ENCODE data around the gene MPO. TPM values are rescaled to one million over a fixed set of nuclear protein-coding genes. Genes with fewer than 3 reads are reported as not detected.

The MPO gene
- total and polyA plus RNA-seq, 2 donors (not counting 3 experiments of a cell fraction or from before 2014, with no cell fraction given): not detected

DNA sequence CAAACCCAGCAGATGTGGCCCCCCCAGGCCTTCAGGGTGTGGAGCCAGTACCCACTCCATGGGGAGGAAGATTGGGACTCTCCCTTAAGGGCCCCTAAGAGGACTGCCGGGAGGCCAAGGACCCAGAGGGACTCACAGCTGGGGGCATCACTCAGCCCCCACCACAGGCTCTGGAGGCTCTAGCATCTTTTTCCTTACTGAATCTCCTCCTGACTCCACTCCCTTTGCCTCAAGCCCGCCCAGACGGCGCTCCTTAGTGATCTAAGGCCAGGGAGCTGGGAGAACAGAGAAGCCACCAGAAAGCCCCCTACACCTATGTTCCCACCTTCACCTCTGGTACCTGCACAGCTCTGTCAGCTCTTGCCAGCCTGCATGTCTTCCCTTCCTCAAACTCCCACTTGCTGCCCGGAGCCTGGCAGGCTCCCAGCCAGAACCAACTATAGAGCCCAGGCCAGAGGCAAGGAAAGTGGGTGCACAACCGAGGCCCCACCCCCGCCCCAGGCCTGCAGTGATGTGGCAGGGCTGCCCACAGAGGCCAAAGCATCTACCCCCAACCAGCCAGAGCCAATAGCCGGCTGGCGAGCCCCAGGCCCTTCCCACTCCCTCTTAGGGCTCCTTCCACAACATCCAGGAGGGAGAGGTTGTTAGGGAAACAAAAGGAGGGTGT is 22.3 kb upstream of the MPO start:
- dilution Hi-C loops (cut with MboI; ENCODE audit: extremely low pct_ligation_motif_present, low sequenced_read_pairs): no loop called here
- no peak for TF ChIP-seq MYC (IDR thresholded peaks at IDR 0.05; ENCODE audit: low read depth, low read length)
- no peak for TF ChIP-seq EZH2 (IDR thresholded peaks at IDR 0.05; ENCODE audit: borderline replicate concordance, low read depth, low read length, severe bottlenecking)
- TF ChIP-seq POLR2AphosphoS5 (IDR thresholded peaks at IDR 0.05; ENCODE audit: insufficient read depth, low read depth, low read length): no peak
- no peak for TF ChIP-seq POLR2A (IDR thresholded peaks at IDR 0.05; ENCODE audit: low read depth, low read length)
- no peak for TF ChIP-seq FOS (IDR thresholded peaks at IDR 0.05; ENCODE audit: borderline replicate concordance, insufficient read depth, low read length)
- TF ChIP-seq JUN (IDR thresholded peaks at IDR 0.05; ENCODE audit: borderline replicate concordance, insufficient read depth, insufficient read length, low read depth): no peak
- TF ChIP-seq GATA2 (IDR thresholded peaks at IDR 0.05; ENCODE audit: insufficient read depth, insufficient read length, low read depth, low read length): no peak
- TF ChIP-seq, protein P1, sequence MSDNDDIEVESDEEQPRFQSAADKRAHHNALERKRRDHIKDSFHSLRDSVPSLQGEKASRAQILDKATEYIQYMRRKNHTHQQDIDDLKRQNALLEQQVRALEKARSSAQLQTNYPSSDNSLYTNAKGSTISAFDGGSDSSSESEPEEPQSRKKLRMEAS (IDR thresholded peaks at IDR 0.05; ENCODE audit: insufficient read depth, insufficient read length): no peak
- TF ChIP-seq, protein P2, sequence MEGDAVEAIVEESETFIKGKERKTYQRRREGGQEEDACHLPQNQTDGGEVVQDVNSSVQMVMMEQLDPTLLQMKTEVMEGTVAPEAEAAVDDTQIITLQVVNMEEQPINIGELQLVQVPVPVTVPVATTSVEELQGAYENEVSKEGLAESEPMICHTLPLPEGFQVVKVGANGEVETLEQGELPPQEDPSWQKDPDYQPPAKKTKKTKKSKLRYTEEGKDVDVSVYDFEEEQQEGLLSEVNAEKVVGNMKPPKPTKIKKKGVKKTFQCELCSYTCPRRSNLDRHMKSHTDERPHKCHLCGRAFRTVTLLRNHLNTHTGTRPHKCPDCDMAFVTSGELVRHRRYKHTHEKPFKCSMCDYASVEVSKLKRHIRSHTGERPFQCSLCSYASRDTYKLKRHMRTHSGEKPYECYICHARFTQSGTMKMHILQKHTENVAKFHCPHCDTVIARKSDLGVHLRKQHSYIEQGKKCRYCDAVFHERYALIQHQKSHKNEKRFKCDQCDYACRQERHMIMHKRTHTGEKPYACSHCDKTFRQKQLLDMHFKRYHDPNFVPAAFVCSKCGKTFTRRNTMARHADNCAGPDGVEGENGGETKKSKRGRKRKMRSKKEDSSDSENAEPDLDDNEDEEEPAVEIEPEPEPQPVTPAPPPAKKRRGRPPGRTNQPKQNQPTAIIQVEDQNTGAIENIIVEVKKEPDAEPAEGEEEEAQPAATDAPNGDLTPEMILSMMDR (IDR thresholded peaks at IDR 0.05; ENCODE audit: extremely low read depth in 1 of 2, insufficient read depth in 1 of 2, low read depth in 1 of 2, low read length in 2 of 2): no peak
- POLR2A ChIA-PET: no interaction called here

More for the DNA sequence above, 22.3 kb upstream of the MPO start:
- Histone ChIP-seq H3K9me3 (replicated peaks; ENCODE audit: control insufficient read depth, insufficient read depth, low read length) (no peaks in the 10 kb centered on the region), H3K4me2 (ENCODE audit: insufficient read depth, low read length) (no peak overlapping the region), H3K27me3 (ENCODE audit: control insufficient read depth in 2 of 2, insufficient read depth in 2 of 2, low read length in 2 of 2) (peaks cover 2 to 6% of the 10 kb centered on the region in 2 experiments), H3K27ac (ENCODE audit: insufficient read depth, low read depth, low read length) (no peak overlapping the region), H3K9me1 (replicated peaks; ENCODE audit: control insufficient read depth, extremely low read depth, insufficient read depth, low read length) (no peaks in the 10 kb centered on the region), H3K9ac (replicated peaks; ENCODE audit: extremely low read depth, insufficient read depth, low read length) (no peak overlapping the region), H4K20me1 (replicated peaks; ENCODE audit: control insufficient read depth, extremely low read depth, insufficient read depth, low read length) (no peaks in the 10 kb centered on the region), H2AFZ (ENCODE audit: low read depth, low read length) (no peak overlapping the region), H3K79me2 (ENCODE audit: control insufficient read depth, insufficient read depth, low read length) (no peaks in the 10 kb centered on the region), H3K4me1 (ENCODE audit: control insufficient read depth, extremely low read depth, insufficient read depth, low read length) (no peaks in the 10 kb centered on the region), H3K36me3 (ENCODE audit: control insufficient read depth in 2 of 2, extremely low read depth in 1 of 2, insufficient read depth in 2 of 2, low read length in 2 of 2) (no peaks in the 10 kb centered on the region), H3K4me3 (replicated peaks in 1 of 3; ENCODE audit: insufficient read depth in 1 of 3, low read depth in 1 of 3, low read length in 3 of 3) (no peak overlapping the region)
- CTCF ChIA-PET: interaction anchor here (0.8 to 2.6 kb wide), 5 partner anchors 14 to 145 kb away, joined by 3 to 30 read pairs (median 8); partner anchors contain the start of gene RNF43
- DNase-seq (ENCODE audit: low read depth, low spot score) (no peak), FAIRE-seq (no peak)
- intact Hi-C loops (cut with micrococcal nuclease): no loop called here
- no TSS peak for BruUV-seq (replicated peaks)

Measured in endothelial cell of umbilical vein (primary cell).